ENCODE measurements around the gene GDAP1L1. TPM values are rescaled to one million over a fixed set of nuclear protein-coding genes. Genes with fewer than 3 reads are reported as not detected.

The GDAP1L1 gene
- total RNA-seq, 1 experiment from 2014 or later = 0.54 TPM

- H3K36me3 ChIP-seq (ENCODE audit: insufficient read depth, low read length, poor library complexity, severe bottlenecking) = no peaks in the 10 kb centered on the region
- H3K4me3 ChIP-seq (ENCODE audit: low read depth, low read length, poor library complexity, severe bottlenecking) = no peak overlapping the region
- ChIA-PET CTCF (interaction anchor here (0.7 to 3.6 kb wide), 4 partner anchors 93 to 242 kb away, joined by 3 to 28 read pairs (median 6); partner anchors contain the start of gene FITM2), POLR2A (ENCODE audit: low non-redundant PET) (no interaction called here)
- no TSS peak for BruUV-seq (replicated peaks)
- TF ChIP-seq, protein P1, sequence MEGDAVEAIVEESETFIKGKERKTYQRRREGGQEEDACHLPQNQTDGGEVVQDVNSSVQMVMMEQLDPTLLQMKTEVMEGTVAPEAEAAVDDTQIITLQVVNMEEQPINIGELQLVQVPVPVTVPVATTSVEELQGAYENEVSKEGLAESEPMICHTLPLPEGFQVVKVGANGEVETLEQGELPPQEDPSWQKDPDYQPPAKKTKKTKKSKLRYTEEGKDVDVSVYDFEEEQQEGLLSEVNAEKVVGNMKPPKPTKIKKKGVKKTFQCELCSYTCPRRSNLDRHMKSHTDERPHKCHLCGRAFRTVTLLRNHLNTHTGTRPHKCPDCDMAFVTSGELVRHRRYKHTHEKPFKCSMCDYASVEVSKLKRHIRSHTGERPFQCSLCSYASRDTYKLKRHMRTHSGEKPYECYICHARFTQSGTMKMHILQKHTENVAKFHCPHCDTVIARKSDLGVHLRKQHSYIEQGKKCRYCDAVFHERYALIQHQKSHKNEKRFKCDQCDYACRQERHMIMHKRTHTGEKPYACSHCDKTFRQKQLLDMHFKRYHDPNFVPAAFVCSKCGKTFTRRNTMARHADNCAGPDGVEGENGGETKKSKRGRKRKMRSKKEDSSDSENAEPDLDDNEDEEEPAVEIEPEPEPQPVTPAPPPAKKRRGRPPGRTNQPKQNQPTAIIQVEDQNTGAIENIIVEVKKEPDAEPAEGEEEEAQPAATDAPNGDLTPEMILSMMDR (conservative IDR thresholded peaks at IDR 0.05; ENCODE audit: low read depth, low read length) = no peak
- TF ChIP-seq EZH2 (IDR thresholded peaks at IDR 0.05; ENCODE audit: borderline replicate concordance, low read depth, low read length, poor library complexity, severe bottlenecking) = no peak
- no peak overlapping the region for H3K27ac ChIP-seq (ENCODE audit: low read depth, low read length, poor library complexity, severe bottlenecking)
- no peaks in the 10 kb centered on the region for H3K9me3 ChIP-seq (ENCODE audit: low read depth, low read length, poor library complexity, severe bottlenecking)
- H3K27me3 ChIP-seq (replicated peaks; ENCODE audit: insufficient read depth, low read depth, low read length, poor library complexity) = no peaks in the 10 kb centered on the region
- intact Hi-C loops (cut with micrococcal nuclease; ENCODE audit: unreplicated experiment) = loop anchor here (5.0 to 10.0 kb wide), 2 partner anchors 244 to 516 kb away; no protein-coding TSS in a partner anchor
- no peaks in the 10 kb centered on the region for H3K4me1 ChIP-seq (ENCODE audit: insufficient read depth, low read length, poor library complexity, severe bottlenecking)
- no peak for DNase-seq (ENCODE audit: low spot score)
Measured at GRCh38 chr20:44218446-44218845, 28.7 kb upstream of the GDAP1L1 start.

DNA sequence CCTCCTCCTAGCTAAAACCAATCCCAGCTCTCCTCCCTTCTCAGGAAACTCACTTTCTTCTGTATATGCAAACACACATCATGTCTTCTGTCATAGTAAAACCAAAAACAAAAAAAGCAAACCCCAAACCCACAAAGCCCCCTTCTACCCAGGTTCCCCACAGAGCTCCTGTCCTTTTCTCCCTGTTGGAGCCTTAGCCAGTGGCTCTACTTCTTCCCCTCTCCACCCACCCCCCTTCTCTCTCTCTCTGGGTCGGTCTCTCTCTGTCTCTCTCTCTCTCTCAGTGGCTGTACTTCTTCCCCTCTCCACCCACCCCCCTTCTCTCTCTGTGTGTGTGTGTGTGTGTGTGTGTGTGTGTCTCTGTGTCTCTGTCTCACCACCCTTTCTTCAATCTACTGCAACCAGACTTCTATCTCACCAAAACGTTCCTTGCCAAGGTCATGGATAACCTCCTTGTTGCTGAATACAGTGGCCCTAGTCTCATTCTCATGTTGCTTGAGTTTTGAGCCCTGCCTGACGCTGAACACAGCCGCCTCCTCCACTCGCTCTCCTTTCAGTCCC, 27.9 kb upstream of the GDAP1L1 start:
- Histone ChIP-seq H3K27me3 (replicated peaks; ENCODE audit: insufficient read depth, low read depth, low read length, poor library complexity) (no peaks in the 10 kb centered on the region), H3K36me3 (ENCODE audit: insufficient read depth, low read length, poor library complexity, severe bottlenecking) (no peaks in the 10 kb centered on the region), H3K4me3 (ENCODE audit: low read depth, low read length, poor library complexity, severe bottlenecking) (no peak overlapping the region), H3K27ac (ENCODE audit: low read depth, low read length, poor library complexity, severe bottlenecking) (no peak overlapping the region), H3K9me3 (ENCODE audit: low read depth, low read length, poor library complexity, severe bottlenecking) (no peaks in the 10 kb centered on the region), H3K4me1 (ENCODE audit: insufficient read depth, low read length, poor library complexity, severe bottlenecking) (no peaks in the 10 kb centered on the region)
- ChIA-PET CTCF (interaction anchor here (0.7 to 3.6 kb wide), 3 partner anchors 93 to 165 kb away, joined by 3 to 28 read pairs (median 6); partner anchors contain the start of gene FITM2), POLR2A (ENCODE audit: low non-redundant PET) (no interaction called here)
- no TSS peak for BruUV-seq (replicated peaks)
- intact Hi-C loops (cut with micrococcal nuclease; ENCODE audit: unreplicated experiment) = loop anchor here (5.0 to 10.0 kb wide), 2 partner anchors 243 to 516 kb away; no protein-coding TSS in a partner anchor
- no peak for TF ChIP-seq EZH2 (IDR thresholded peaks at IDR 0.05; ENCODE audit: borderline replicate concordance, low read depth, low read length, poor library complexity, severe bottlenecking)
- TF ChIP-seq, protein P1 (conservative IDR thresholded peaks at IDR 0.05; ENCODE audit: low read depth, low read length) = no peak
- DNase-seq (ENCODE audit: low spot score) = no peak

DNA sequence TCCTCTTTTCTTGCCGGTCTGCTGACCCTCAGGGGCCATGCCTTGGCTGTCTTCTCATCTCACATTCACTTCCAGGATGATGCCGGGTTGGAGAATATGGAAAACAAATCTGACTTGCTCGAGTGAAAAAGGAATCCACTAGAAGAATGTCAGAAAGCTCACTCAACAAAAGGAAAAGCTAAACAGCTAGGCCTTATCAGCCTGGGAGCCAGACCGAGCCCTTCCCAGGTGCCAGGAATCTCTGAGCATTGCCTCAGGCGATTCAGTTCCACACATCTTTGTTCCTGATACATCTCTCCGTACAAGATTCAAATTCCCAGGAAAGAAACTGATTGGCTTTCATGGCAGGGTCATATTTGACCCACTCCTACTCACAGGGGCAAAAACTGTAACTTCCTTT, 27.3 kb upstream of the GDAP1L1 start:
- intact Hi-C loops (cut with micrococcal nuclease; ENCODE audit: unreplicated experiment) = loop anchor here (5.0 to 10.0 kb wide), 2 partner anchors 243 to 515 kb away; no protein-coding TSS in a partner anchor
- no peaks in the 10 kb centered on the region for H3K9me3 ChIP-seq (ENCODE audit: low read depth, low read length, poor library complexity, severe bottlenecking)
- no peaks in the 10 kb centered on the region for H3K36me3 ChIP-seq (ENCODE audit: insufficient read depth, low read length, poor library complexity, severe bottlenecking)
- no peaks in the 10 kb centered on the region for H3K27me3 ChIP-seq (replicated peaks; ENCODE audit: insufficient read depth, low read depth, low read length, poor library complexity)
- no peak for DNase-seq (ENCODE audit: low spot score)
- ChIA-PET CTCF (no interaction called here), POLR2A (ENCODE audit: low non-redundant PET) (no interaction called here)
- no peak for TF ChIP-seq EZH2 (IDR thresholded peaks at IDR 0.05; ENCODE audit: borderline replicate concordance, low read depth, low read length, poor library complexity, severe bottlenecking)
- TF ChIP-seq, protein P1 (conservative IDR thresholded peaks at IDR 0.05; ENCODE audit: low read depth, low read length) = no peak
- no peaks in the 10 kb centered on the region for H3K4me1 ChIP-seq (ENCODE audit: insufficient read depth, low read length, poor library complexity, severe bottlenecking)
- H3K4me3 ChIP-seq (ENCODE audit: low read depth, low read length, poor library complexity, severe bottlenecking) = no peak overlapping the region
- H3K27ac ChIP-seq (ENCODE audit: low read depth, low read length, poor library complexity, severe bottlenecking) = no peak overlapping the region
- BruUV-seq (replicated peaks) = no TSS peak

Data from A673 (cell line).